ENCODE measurements around the gene HGFAC. TPM values are rescaled to one million over a fixed set of nuclear protein-coding genes. Genes with fewer than 3 reads are reported as not detected.
"Not testable (repeated sequence)": the region's sequence is repeated elsewhere in the genome, so short reads cannot be mapped to it uniquely, and the experiment has no call there.

The HGFAC gene
- total and polyA plus RNA-seq, 8 donors: 0.50 to 3.4 (median 1.2) TPM; not detected in 5

DNA sequence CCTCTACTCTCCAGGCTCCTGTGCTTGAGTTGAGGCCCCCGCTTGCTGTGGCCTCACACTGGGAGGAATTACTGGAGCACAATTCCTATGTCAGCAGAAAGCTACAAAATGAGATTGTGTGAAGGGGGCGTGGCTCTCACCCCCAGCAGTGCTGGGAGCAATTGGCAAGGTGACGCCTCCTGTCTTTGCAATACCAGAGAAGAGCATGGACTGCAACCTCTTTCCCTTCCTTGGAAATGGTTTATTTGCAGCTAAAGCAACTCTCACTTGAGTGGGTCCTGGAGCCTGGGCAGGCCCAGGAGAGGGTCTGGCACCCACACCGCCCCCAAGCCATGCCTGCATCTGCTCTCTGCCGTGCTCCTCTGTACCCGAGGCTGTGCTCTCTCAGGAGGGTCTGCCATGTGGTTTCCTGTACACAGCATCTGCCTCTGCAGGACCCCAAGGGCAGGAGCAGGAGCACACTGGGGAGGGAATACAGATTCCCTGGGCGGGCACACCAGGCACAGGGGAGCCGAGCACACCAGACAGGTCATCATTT lies 32.9 kb upstream of the HGFAC start:
- Histone ChIP-seq H3K27ac (no peak overlapping the region), H3K4me1 (no peaks in the 10 kb centered on the region), H3K9me3 (peaks cover 0 to 4% (median 0%) of the 10 kb centered on the region in 4 donors), H3K4me3 (no peak overlapping the region), H3K27me3 (no peaks in the 10 kb centered on the region), H3K36me3 (peaks cover 0 to 1% (median 0%) of the 10 kb centered on the region in 4 donors)
- intact Hi-C loops (cut with DNase I; ENCODE audit: low total_unique reads): no loop called here
- 79 to 90% (median 85%) methylated on average over 8 of the region's 8 CpGs for WGBS, 5 donors
- TF ChIP-seq POLR2AphosphoS5 (IDR thresholded peaks at IDR 0.05) (no peak), EP300 (IDR thresholded peaks at IDR 0.05) (no peak), POLR2A (IDR thresholded peaks at IDR 0.05) (no peak)
- TF ChIP-seq, protein P1, sequence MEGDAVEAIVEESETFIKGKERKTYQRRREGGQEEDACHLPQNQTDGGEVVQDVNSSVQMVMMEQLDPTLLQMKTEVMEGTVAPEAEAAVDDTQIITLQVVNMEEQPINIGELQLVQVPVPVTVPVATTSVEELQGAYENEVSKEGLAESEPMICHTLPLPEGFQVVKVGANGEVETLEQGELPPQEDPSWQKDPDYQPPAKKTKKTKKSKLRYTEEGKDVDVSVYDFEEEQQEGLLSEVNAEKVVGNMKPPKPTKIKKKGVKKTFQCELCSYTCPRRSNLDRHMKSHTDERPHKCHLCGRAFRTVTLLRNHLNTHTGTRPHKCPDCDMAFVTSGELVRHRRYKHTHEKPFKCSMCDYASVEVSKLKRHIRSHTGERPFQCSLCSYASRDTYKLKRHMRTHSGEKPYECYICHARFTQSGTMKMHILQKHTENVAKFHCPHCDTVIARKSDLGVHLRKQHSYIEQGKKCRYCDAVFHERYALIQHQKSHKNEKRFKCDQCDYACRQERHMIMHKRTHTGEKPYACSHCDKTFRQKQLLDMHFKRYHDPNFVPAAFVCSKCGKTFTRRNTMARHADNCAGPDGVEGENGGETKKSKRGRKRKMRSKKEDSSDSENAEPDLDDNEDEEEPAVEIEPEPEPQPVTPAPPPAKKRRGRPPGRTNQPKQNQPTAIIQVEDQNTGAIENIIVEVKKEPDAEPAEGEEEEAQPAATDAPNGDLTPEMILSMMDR (IDR thresholded peaks at IDR 0.05): no peak
- no peak for DNase-seq

DNA sequence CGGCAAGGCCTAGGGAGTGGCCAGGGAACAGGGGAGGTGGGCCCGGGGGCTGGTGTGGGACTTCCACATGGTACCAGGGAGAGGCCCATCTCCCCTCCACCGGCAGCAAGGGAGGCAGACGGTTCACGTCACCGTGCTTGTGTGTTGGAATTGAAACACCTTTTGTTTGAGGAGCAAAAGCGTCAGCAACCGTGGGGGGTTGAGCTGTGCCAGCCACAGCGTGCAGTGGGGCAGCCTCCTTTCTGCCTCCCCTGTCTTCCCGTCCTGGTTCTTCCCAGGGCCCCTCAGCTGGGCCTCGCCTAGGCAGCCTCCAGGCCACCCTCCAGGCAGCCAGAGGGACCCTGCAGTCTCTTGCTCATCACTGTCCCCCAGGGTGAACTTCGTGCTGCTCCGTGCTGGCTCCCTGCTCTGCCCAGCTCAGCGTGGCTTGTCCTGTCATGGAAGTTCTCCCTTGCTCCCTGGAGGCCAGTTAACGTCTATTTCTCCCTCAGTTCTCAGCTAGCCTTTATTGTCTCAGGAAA lies 32.1 kb upstream of the HGFAC start:
- peaks cover 0 to 1% (median 0%) of the 10 kb centered on the region in 4 donors for H3K9me3 ChIP-seq
- H3K27me3 ChIP-seq: no peaks in the 10 kb centered on the region
- peaks cover 0 to 7% (median 0%) of the 10 kb centered on the region in 4 donors for H3K36me3 ChIP-seq
- no peak for DNase-seq
- no peak overlapping the region for H3K4me3 ChIP-seq
- TF ChIP-seq POLR2A (IDR thresholded peaks at IDR 0.05): no peak
- no peak for TF ChIP-seq EP300 (IDR thresholded peaks at IDR 0.05)
- TF ChIP-seq, protein P1 (IDR thresholded peaks at IDR 0.05): no peak
- no peak for TF ChIP-seq POLR2AphosphoS5 (IDR thresholded peaks at IDR 0.05)
- intact Hi-C loops (cut with DNase I; ENCODE audit: low total_unique reads): no loop called here
- 80 to 85% (median 82%) methylated on average over 15 of the region's 15 CpGs for WGBS, 5 donors
- H3K4me1 ChIP-seq: no peaks in the 10 kb centered on the region
- H3K27ac ChIP-seq: no peak overlapping the region

DNA sequence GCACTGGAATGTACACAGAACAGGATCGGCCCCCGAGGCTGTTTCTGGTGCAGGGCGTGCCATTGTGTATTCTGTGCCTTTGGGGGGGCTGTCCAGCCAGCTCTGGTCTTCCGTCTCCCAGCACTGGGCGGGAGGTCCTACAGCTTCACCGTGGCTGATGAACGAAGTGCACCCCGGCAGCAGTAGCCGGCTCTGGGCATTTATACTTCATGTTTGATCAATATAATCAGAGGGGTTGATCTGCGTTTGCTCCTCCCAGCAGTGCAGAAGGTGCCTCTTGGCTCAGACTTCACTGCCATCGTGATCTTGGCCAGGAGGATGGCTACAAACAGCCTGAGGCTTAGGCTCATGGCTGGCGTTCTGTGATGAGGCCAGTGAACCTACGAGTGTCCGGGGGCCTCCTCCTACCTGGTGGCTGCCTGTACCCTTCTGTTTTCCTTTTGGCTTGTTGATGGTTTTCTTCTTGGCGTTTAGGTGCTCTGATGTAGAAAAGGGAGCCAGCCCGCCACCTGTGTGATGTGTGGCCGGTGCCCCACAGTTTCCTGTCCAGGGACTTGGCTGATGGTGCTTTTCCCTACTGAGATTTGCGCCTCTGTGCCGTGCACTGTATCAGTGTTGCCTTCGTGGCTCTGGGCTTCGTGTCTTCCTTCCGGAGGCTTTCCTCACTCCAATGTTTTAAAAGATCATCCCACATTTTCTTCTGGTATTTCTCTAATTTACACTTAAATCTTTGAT lies 31.2 kb upstream of the HGFAC start:
- TF ChIP-seq, protein P1 (IDR thresholded peaks at IDR 0.05): no peak
- no peak for TF ChIP-seq POLR2AphosphoS5 (IDR thresholded peaks at IDR 0.05)
- no peak for TF ChIP-seq EP300 (IDR thresholded peaks at IDR 0.05)
- TF ChIP-seq POLR2A (IDR thresholded peaks at IDR 0.05): no peak
- Histone ChIP-seq H3K27ac (no peak overlapping the region), H3K36me3 (peaks cover 3 to 12% (median 4%) of the 10 kb centered on the region in 4 donors), H3K9me3 (no peaks in the 10 kb centered on the region), H3K27me3 (no peaks in the 10 kb centered on the region), H3K4me3 (no peak overlapping the region), H3K4me1 (no peaks in the 10 kb centered on the region)
- 56 to 77% (median 65%) methylated on average over 18 to 22 of the region's 22 CpGs for WGBS, 5 donors
- DNase-seq: no peak
- intact Hi-C loops (cut with DNase I; ENCODE audit: low total_unique reads): no loop called here

DNA sequence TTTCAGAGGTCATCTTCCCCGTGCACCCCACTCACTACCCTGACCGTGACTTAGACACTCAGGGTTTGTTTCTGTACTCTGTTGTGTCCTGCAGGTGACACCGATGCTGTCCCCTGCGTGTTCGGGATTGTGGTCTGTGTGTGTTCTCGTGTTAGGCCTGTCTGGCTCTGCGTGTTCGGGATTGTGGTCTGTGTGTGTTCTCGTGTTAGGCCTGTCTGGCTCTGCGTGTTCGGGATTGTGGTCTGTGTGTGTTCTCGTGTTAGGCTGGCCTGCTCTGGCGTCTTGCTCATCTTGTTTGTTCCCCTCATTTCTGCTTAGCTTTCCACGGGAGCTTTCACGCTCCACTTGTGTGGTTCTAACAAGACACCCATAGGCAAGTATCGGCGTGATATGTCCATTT lies 30.6 kb upstream of the HGFAC start:
- 92 to 96% (median 92%) methylated on average over 17 of the region's 17 CpGs for WGBS, 5 donors
- H3K27me3 ChIP-seq; H3K4me3 ChIP-seq; H3K4me1 ChIP-seq; intact Hi-C loops (cut with DNase I; ENCODE audit: low total_unique reads); DNase-seq; H3K9me3 ChIP-seq; H3K27ac ChIP-seq: not testable (repeated sequence)
- H3K36me3 ChIP-seq: peaks cover 5 to 18% (median 10%) of the 10 kb centered on the region in 4 donors

DNA sequence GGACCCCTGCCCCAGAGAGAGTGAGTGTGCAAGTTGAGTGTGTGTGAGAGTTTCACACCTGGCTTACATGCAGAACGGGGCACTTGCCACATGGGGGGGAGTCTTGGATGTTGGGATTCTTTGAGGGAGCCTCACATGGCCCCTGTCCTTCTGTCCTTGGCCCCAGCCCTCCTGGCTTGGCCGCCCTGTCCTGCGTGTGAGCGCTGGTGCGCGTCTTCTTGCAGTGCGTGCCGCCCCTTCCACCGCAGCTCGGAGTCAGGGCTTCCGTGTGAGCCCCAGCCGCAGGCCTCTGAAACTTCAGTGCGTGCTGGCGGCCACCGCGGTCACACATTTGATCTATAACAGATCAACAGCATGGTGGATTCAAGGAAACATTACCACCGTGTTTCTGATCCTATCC lies 30.1 kb upstream of the HGFAC start:
- H3K27ac ChIP-seq: no peak overlapping the region
- WGBS, 5 donors: 91 to 97% (median 93%) methylated on average over 13 to 17 of the region's 17 CpGs
- peaks cover 6 to 23% (median 15%) of the 10 kb centered on the region in 4 donors for H3K36me3 ChIP-seq
- TF ChIP-seq, protein P1 (IDR thresholded peaks at IDR 0.05): no peak
- TF ChIP-seq POLR2A (IDR thresholded peaks at IDR 0.05): no peak
- no peaks in the 10 kb centered on the region for H3K27me3 ChIP-seq
- H3K9me3 ChIP-seq: no peaks in the 10 kb centered on the region
- intact Hi-C loops (cut with DNase I; ENCODE audit: low total_unique reads): no loop called here
- no peaks in the 10 kb centered on the region for H3K4me1 ChIP-seq
- no peak overlapping the region for H3K4me3 ChIP-seq
- no peak for DNase-seq
